H1 (cell line): ENCODE results near the gene AGXT2. TPM values are rescaled to one million over a fixed set of nuclear protein-coding genes. Genes with fewer than 3 reads are reported as not detected.

ENCODE experiments used
- CTCF ChIA-PET: fragments of 300-600 bp; sonication (Branson Sonifier 250); formaldehyde crosslinking; loops from one replicate; lab custom pipeline; 2021; ENCODE audit not compliant: partially characterized antibody; lab: Charles Lee
- POLR2A ChIA-PET: fragments of 300-600 bp; sonication (Branson Sonifier 250); formaldehyde crosslinking; loops from one replicate; lab custom pipeline; 2021; ENCODE audit warnings: inconsistent platforms; ENCODE audit not compliant: partially characterized antibody; lab: Charles Lee
- DNase-seq, 2 experiments: peaks; one replicate each; pipeline versions ENCODE4 v3.0.0 to v3.0.0-alpha.2; 2010 to 2022; ENCODE audit warnings: low spot score in 2 of 2, low read depth in 1 of 2, mixed read lengths in 1 of 2
- FAIRE-seq: peaks from 2 replicates; lab custom pipeline; 2011; peaks lifted over from hg19 to GRCh38; lab: Jason Lieb, UNC
- H2AFZ ChIP-seq: 2 replicates; pipeline ENCODE4 v1.8.1; 2012; ENCODE audit warnings: low read length, inconsistent platforms
- H2AK5ac ChIP-seq: 2 replicates; pipeline ENCODE4 v1.6.1; 2013; ENCODE audit warnings: low read depth, low read length
- H2BK120ac ChIP-seq: replicated peaks from 2 replicates; pipeline ENCODE3; 2013; ENCODE audit warnings: low read depth, low read length, inconsistent platforms
- H2BK12ac ChIP-seq: 2 replicates; pipeline ENCODE4 v1.6.1; 2013; ENCODE audit warnings: low read depth, low read length
- H2BK15ac ChIP-seq: 2 replicates; pipeline ENCODE4 v1.6.1; 2013; ENCODE audit warnings: low read length
- H2BK20ac ChIP-seq: 2 replicates; pipeline ENCODE4 v1.6.1; 2013; ENCODE audit warnings: low read length
- H2BK5ac ChIP-seq: 2 replicates; pipeline ENCODE4 v1.6.1; 2013; ENCODE audit warnings: low read depth, low read length
- H3K14ac ChIP-seq: 2 replicates; pipeline ENCODE4 v1.6.1; 2013; ENCODE audit warnings: inconsistent platforms; ENCODE audit not compliant: insufficient read length
- H3K18ac ChIP-seq: 2 replicates; pipeline ENCODE4 v1.6.1; 2013; ENCODE audit warnings: low read length; ENCODE audit errors: extremely low read depth
- H3K23ac ChIP-seq: 2 replicates; pipeline ENCODE4 v1.6.1; 2013; ENCODE audit warnings: inconsistent platforms; ENCODE audit not compliant: insufficient read length
- H3K23me2 ChIP-seq: 2 replicates; pipeline ENCODE4 v1.6.1; 2013; ENCODE audit warnings: low read depth, low read length
- H3K27ac ChIP-seq: 2 replicates; pipeline ENCODE4 v1.6.1; 2011; ENCODE audit warnings: low read depth, low read length, inconsistent platforms
- H3K27me3 ChIP-seq, 4 experiments: replicated peaks in 1 of 4; 1 replicate in 1 of 4; 2 replicates in 3 of 4; pipeline versions ENCODE4 v1.6.1 to v1.8.1; 2011 to 2013; ENCODE audit warnings: low read length in 3 of 4, mild to moderate bottlenecking in 3 of 4, inconsistent platforms in 2 of 4, mixed read lengths in 2 of 4, moderate library complexity in 1 of 4; ENCODE audit not compliant: control insufficient read depth in 3 of 4, insufficient read depth in 3 of 4; ENCODE audit errors: extremely low read depth in 1 of 4
- H3K36me3 ChIP-seq, 4 experiments: 2 replicates each; pipeline versions ENCODE4 v1.6.1 to v1.8.1; 2011 to 2013; ENCODE audit warnings: mild to moderate bottlenecking in 4 of 4, low read length in 3 of 4, moderate library complexity in 2 of 4, control low read depth in 1 of 4, inconsistent platforms in 1 of 4; ENCODE audit not compliant: insufficient read depth in 4 of 4, control insufficient read depth in 2 of 4
- H3K4ac ChIP-seq: replicated peaks from 2 replicates; pipeline ENCODE3; 2013; ENCODE audit warnings: low read length, low read depth, mixed read lengths, inconsistent platforms; ENCODE audit not compliant: insufficient read length
- H3K4me1 ChIP-seq, 4 experiments: replicated peaks in 1 of 4; 1 replicate in 1 of 4; 2 replicates in 3 of 4; pipeline versions ENCODE4 v1.6.1 to v1.8.1; 2011 to 2013; ENCODE audit warnings: low read length in 3 of 4, inconsistent platforms in 2 of 4, mixed read lengths in 1 of 4; ENCODE audit not compliant: insufficient read depth in 4 of 4, control insufficient read depth in 3 of 4
- H3K4me2 ChIP-seq, 2 experiments: 2 replicates each; pipeline versions ENCODE4 v1.6.1 to v1.8.1; 2011 to 2013; ENCODE audit warnings: low read depth in 2 of 2, low read length in 2 of 2, control low read depth in 1 of 2, inconsistent platforms in 1 of 2, mild to moderate bottlenecking in 1 of 2; ENCODE audit not compliant: insufficient read depth in 1 of 2
- H3K4me3 ChIP-seq, 4 experiments: fragments of 200-600, 300-600 bp in 1 of 4; sonication (generic), shearing (Covaris generic), sonication (Bioruptor Twin) in 1 of 4; 2 replicates each; pipeline versions ENCODE4 v1.5.1 to v1.8.1; 2011 to 2016; ENCODE audit warnings: low read length in 4 of 4, low read depth in 3 of 4, control low read depth in 2 of 4, inconsistent platforms in 2 of 4, mild to moderate bottlenecking in 2 of 4, mixed read lengths in 1 of 4, moderate library complexity in 1 of 4; ENCODE audit not compliant: insufficient read depth in 2 of 4; ENCODE audit errors: extremely low read depth in 1 of 4
- H3K56ac ChIP-seq: replicated peaks from 2 replicates; pipeline ENCODE3; 2013; ENCODE audit warnings: low read depth, mild to moderate bottlenecking, mixed read lengths, low read length, inconsistent platforms; ENCODE audit not compliant: insufficient read length
- H3K79me1 ChIP-seq: 2 replicates; pipeline ENCODE4 v1.6.1; 2013; ENCODE audit warnings: low read depth, low read length, control low read depth
- H3K79me2 ChIP-seq, 2 experiments: 2 replicates each; pipeline versions ENCODE4 v1.6.1 to v1.8.1; 2012 to 2013; ENCODE audit warnings: low read length in 2 of 2, mild to moderate bottlenecking in 2 of 2, inconsistent platforms in 1 of 2; ENCODE audit not compliant: insufficient read depth in 2 of 2, control insufficient read depth in 1 of 2
- H3K9ac ChIP-seq, 4 experiments: replicated peaks in 1 of 4; 1 replicate in 1 of 4; 2 replicates in 3 of 4; pipeline versions ENCODE4 v1.6.1 to v1.8.1; 2011 to 2013; ENCODE audit warnings: low read depth in 3 of 4, low read length in 3 of 4, control low read depth in 2 of 4, mild to moderate bottlenecking in 2 of 4, moderate library complexity in 2 of 4, inconsistent platforms in 1 of 4; ENCODE audit errors: extremely low read depth in 1 of 4
- H3K9me3 ChIP-seq, 2 experiments: 2 replicates each; pipeline versions ENCODE4 v1.6.1 to v1.8.1; 2012 to 2013; ENCODE audit warnings: mild to moderate bottlenecking in 2 of 2, moderate library complexity in 2 of 2, control low read depth in 1 of 2, inconsistent platforms in 1 of 2, low read depth in 1 of 2, low read length in 1 of 2, mixed read lengths in 1 of 2; ENCODE audit not compliant: insufficient read depth in 2 of 2
- H4K20me1 ChIP-seq, 2 experiments: replicated peaks in 1 of 2; 2 replicates each; pipeline versions ENCODE3 to v1.8.1; 2011 to 2013; ENCODE audit warnings: inconsistent platforms in 2 of 2, low read length in 2 of 2, mild to moderate bottlenecking in 1 of 2; ENCODE audit not compliant: insufficient read depth in 2 of 2, control insufficient read depth in 1 of 2
- H4K5ac ChIP-seq: 2 replicates; pipeline ENCODE4 v1.6.1; 2013; ENCODE audit warnings: low read length, low read depth, mixed read lengths, inconsistent platforms; ENCODE audit not compliant: insufficient read length
- H4K8ac ChIP-seq: 2 replicates; pipeline ENCODE4 v1.8.0; 2013; ENCODE audit warnings: mild to moderate bottlenecking, moderate library complexity, low read length, inconsistent platforms; ENCODE audit not compliant: insufficient read depth; ENCODE audit errors: extremely low read depth
- H4K91ac ChIP-seq: replicated peaks from 2 replicates; pipeline ENCODE3; 2013; ENCODE audit warnings: low read length, mixed read lengths, inconsistent platforms; ENCODE audit not compliant: insufficient read length
- CHD1 ChIP-seq: IDR thresholded peaks from 2 replicates; pipeline ENCODE4 v1.6.1; 2012; ENCODE audit warnings: low read depth, low read length, improper control_type of control experiment
- MAFK ChIP-seq: IDR thresholded peaks from 2 replicates; pipeline ENCODE4 v1.6.1; 2012; ENCODE audit warnings: low read depth, mild to moderate bottlenecking, improper control_type of control experiment, low read length
- SP2 ChIP-seq: IDR thresholded peaks from 2 replicates; pipeline ENCODE4 v1.6.1; 2012; ENCODE audit warnings: mild to moderate bottlenecking, low read length, inconsistent platforms
- YY1 ChIP-seq: IDR thresholded peaks from 2 replicates; pipeline ENCODE4 v1.6.1; 2011; ENCODE audit warnings: low read depth, mild to moderate bottlenecking, low read length
- WGBS, 2 experiments: shearing (Covaris generic) in 1 of 2; methylation state at CpG; one replicate each; pipeline versions ENCODE4 v1.1.6 to v1.1.7; 2013 to 2015; ENCODE audit warnings: low lambda C conversion rate in 2 of 2, mixed read lengths in 2 of 2, inconsistent platforms in 1 of 2, low coverage in 1 of 2, missing lambda C conversion rate in 1 of 2; ENCODE audit not compliant: insufficient replicate concordance in 2 of 2, insufficient coverage in 1 of 2, insufficient read length in 1 of 2; ENCODE audit errors: extremely low coverage in 1 of 2, missing lambda C conversion rate in 1 of 2; 5-methylcytosine and 5-hydroxymethylcytosine counted together
- polyA plus RNA-seq, 7 experiments: library from polyadenylated mRNA; depleted of rRNA in 3 of 7; stranded (reverse) in 5 of 7; unstranded in 2 of 7; fragments of >200 nt in 5 of 7; fragments of 200-250 nt in 2 of 7; gene quantifications; 1 replicate in 5 of 7; 2 replicates in 1 of 7; 4 replicates in 1 of 7; pipeline versions ENCODE4 v1.2.1 to v1.2.3, GENCODE V29; 2011 to 2013; ENCODE audit warnings: missing spikeins in 2 of 7, mixed read lengths in 2 of 7
- total RNA-seq: library from RNA; stranded (reverse); fragmentation: NEBNext Ultra II Directional; extraction: Animal tissue kit (Norgen Biotek cat#: 25700); gene quantifications from 2 replicates; pipeline ENCODE4 v1.2.1, GENCODE V29; 2021
- TF ChIP-seq, protein P1 (sequence below): IDR thresholded peaks from 2 replicates; pipeline ENCODE4 v1.6.1; 2012; ENCODE audit warnings: inconsistent platforms
- TF ChIP-seq, protein P2 (sequence below): IDR thresholded peaks from 2 replicates; pipeline ENCODE4 v1.6.1; 2011; ENCODE audit warnings: low read depth, mild to moderate bottlenecking, low read length; ENCODE audit not compliant: insufficient read depth
- TF ChIP-seq, protein P3 (sequence below): IDR thresholded peaks from 2 replicates; pipeline ENCODE4 v1.6.1; 2012; ENCODE audit warnings: inconsistent platforms

Gene AGXT2
- total and polyA plus RNA-seq, 2 of the 8 experiments (the other 6 are each of a cell fraction or from before 2014, with no cell fraction given), result not detected

DNA sequence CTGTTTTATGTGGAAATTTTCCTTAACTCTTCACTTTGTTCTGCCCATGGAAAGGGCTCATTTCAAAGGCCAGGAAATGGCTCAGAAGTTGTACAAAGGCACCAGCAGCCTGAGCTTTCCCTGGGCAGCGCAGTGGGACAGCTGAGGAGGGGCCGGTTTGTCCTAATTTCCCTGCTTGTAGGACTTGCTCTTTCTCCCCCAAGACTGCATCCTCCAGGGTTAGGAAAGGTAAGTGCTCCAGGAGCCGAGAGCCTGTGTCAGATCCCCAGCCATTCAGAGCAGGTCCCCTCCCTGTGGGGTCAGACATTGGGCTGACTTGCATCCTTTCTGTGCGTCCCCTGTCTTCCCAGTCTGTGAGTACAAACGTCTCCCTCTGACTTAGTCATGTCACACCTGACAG lies 43.5 kb downstream of the AGXT2 start:
- Histone ChIP-seq H3K36me3 (no peaks in the 10 kb centered on the region), H3K18ac (no peak overlapping the region), H4K91ac (no peak overlapping the region), H3K23ac (no peak overlapping the region), H2AFZ (peak overlapping the region; percentile 65; the same call in 1 of the 2 replicates), H3K4me2 (no peak overlapping the region), H3K9me3 (no peaks in the 10 kb centered on the region), H2BK120ac (no peak overlapping the region), H4K8ac (no peak overlapping the region), H3K79me1 (no peaks in the 10 kb centered on the region), H3K9ac (no peak overlapping the region), H2BK20ac (no peak overlapping the region), H4K5ac (no peak overlapping the region), H3K4me1 (peaks cover 0 to 4% (median 0%) of the 10 kb centered on the region in 4 experiments; a peak in 1 of 7 replicates), H2BK5ac (no peak overlapping the region), H3K4me3 (no peak overlapping the region), H3K56ac (no peak overlapping the region), H2BK12ac (no peak overlapping the region), H2AK5ac (no peak overlapping the region), H3K27ac (no peak overlapping the region), H3K14ac (no peak overlapping the region), H3K4ac (no peak overlapping the region), H3K27me3 (no peaks in the 10 kb centered on the region), H3K79me2 (no peaks in the 10 kb centered on the region), H2BK15ac (no peak overlapping the region), H4K20me1 (no peaks in the 10 kb centered on the region), H3K23me2 (no peaks in the 10 kb centered on the region)
- DNase-seq, result peak in 1 of 2 experiments; percentile 45
- FAIRE-seq, result no peak
- TF ChIP-seq, protein P1, sequence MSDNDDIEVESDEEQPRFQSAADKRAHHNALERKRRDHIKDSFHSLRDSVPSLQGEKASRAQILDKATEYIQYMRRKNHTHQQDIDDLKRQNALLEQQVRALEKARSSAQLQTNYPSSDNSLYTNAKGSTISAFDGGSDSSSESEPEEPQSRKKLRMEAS, result no peak
- TF ChIP-seq MAFK, result no peak
- no peak for TF ChIP-seq SP2
- TF ChIP-seq, protein P2, sequence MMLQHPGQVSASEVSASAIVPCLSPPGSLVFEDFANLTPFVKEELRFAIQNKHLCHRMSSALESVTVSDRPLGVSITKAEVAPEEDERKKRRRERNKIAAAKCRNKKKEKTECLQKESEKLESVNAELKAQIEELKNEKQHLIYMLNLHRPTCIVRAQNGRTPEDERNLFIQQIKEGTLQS, result no peak
- TF ChIP-seq, protein P3, sequence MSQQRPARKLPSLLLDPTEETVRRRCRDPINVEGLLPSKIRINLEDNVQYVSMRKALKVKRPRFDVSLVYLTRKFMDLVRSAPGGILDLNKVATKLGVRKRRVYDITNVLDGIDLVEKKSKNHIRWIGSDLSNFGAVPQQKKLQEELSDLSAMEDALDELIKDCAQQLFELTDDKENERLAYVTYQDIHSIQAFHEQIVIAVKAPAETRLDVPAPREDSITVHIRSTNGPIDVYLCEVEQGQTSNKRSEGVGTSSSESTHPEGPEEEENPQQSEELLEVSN, result no peak
- TF ChIP-seq CHD1, result no peak
- no peak for TF ChIP-seq YY1
- ChIA-PET CTCF (interaction anchor here (0.8 to 3.4 kb wide), 24 partner anchors 7 to 529 kb away, joined by 3 to 69 read pairs (median 5); partner anchors contain the start of gene DNAJC21), POLR2A (interaction anchor here (1.6 kb wide), 1 partner anchor 88 kb away, joined by 3 read pairs; no protein-coding TSS in a partner anchor)
- 84% methylated on average over 5 of the region's 5 CpGs; no CpG with 5 or more reads in 1 of the 2 experiments for WGBS, 2 experiments
